ENCODE measurements around the gene GYS2. TPM values are rescaled to one million over a fixed set of nuclear protein-coding genes. Genes with fewer than 3 reads are reported as not detected.

The GYS2 gene
- total and polyA plus RNA-seq, 2 experiments from 2014 or later, result not detected

DNA sequence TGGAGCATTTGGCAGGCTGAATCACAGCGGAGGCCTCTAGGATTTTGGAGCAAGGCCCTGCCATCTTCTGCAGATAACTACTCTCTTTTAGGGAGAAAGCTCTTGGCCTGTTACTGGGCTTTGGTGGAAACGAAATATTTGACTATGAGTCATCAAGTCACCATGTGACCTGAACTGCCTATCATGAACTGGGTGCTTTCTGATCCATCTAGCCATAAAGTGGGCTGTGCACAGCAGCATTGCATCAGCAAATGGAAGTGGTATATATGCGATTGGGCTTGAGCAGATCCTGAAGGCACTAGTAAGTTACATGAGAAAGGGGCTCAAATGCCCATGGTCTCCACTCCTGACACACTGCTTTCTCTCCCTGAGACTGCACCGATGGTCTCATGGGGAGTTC, 21.1 kb downstream of the GYS2 start:
- in situ Hi-C loops (cut with MboI), result no loop called here
- H3K9me3 ChIP-seq (ENCODE audit: low read depth), result no peaks in the 10 kb centered on the region
- H3K4me3 ChIP-seq, result no peak overlapping the region
- 55 to 65% methylated on average over 4 of the region's 4 CpGs for WGBS, 2 experiments (ENCODE audit: low coverage in 1 of 2, low lambda C conversion rate in 2 of 2, missing lambda C conversion rate in 2 of 2)
- no peaks in the 10 kb centered on the region for H4K20me1 ChIP-seq (ENCODE audit: insufficient read depth)
- no peaks in the 10 kb centered on the region for H3K79me2 ChIP-seq (ENCODE audit: insufficient read depth)
- TF ChIP-seq EZH2phosphoT487 (IDR thresholded peaks at IDR 0.05; ENCODE audit: insufficient read depth, low read depth), result no peak
- TF ChIP-seq EZH2 (IDR thresholded peaks at IDR 0.05; ENCODE audit: insufficient read depth, poor library complexity, severe bottlenecking), result no peak
- H3K9me2 ChIP-seq (ENCODE audit: insufficient read depth), result no peaks in the 10 kb centered on the region
- no peaks in the 10 kb centered on the region; the same call in 1 of the 2 replicates for H3K27me3 ChIP-seq (replicated peaks; ENCODE audit: insufficient read depth)
- no peak overlapping the region for H3K27ac ChIP-seq
- H3F3A ChIP-seq (ENCODE audit: insufficient read depth), result no peaks in the 10 kb centered on the region
- no peak overlapping the region for H3K4me2 ChIP-seq (ENCODE audit: unreplicated experiment)
- no peak overlapping the region for H3K9ac ChIP-seq
- no peaks in the 10 kb centered on the region for H3K36me3 ChIP-seq (ENCODE audit: low read depth)
- no peaks in the 10 kb centered on the region for H3K4me1 ChIP-seq (ENCODE audit: insufficient read depth)
- no peak for DNase-seq
- no peak overlapping the region for H2AFZ ChIP-seq

DNA sequence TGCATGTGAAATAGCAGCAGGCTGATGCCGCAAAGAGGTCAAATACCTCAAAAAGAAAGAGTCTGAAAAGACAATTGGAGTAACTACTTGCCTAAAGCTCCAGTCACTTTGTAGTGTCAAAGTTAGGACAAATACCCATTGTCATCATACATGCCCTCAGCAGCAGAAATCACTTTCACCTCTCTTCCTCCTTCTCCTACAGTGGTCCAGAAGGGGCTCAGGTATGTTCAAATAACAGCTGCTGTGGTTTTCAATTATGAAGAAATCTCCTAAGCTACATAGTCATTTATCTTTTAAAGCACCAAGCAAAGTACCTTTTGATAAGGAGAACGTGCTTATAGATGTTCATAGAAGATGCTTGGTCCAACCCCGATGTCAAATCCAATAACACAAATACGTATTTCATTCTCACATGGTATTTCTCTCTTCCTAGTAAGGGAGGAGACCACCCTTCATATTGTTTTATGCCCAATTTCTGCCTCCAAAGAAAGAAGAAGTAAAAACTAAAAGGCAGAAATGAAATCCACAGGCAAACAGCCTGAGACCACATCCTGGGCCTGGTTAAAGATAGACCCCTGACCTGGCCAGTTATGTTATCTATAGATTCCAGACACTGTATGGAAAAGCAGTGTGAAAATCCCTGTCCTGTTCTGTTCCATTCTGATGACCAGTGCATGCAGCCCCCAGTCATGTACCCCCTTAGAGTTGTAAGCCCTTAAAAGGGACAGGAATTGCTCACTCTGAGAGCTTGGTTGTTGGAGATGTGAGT, 23.7 kb downstream of the GYS2 start:
- Histone ChIP-seq H3K79me2 (ENCODE audit: insufficient read depth) (no peaks in the 10 kb centered on the region), H3F3A (ENCODE audit: insufficient read depth) (no peaks in the 10 kb centered on the region), H3K4me3 (no peak overlapping the region), H3K27me3 (replicated peaks; ENCODE audit: insufficient read depth) (no peaks in the 10 kb centered on the region; the same call in 1 of the 2 replicates), H3K27ac (no peak overlapping the region), H3K36me3 (ENCODE audit: low read depth) (no peaks in the 10 kb centered on the region), H3K4me1 (ENCODE audit: insufficient read depth) (no peaks in the 10 kb centered on the region), H2AFZ (no peak overlapping the region), H3K4me2 (ENCODE audit: unreplicated experiment) (no peak overlapping the region), H3K9ac (no peak overlapping the region), H4K20me1 (ENCODE audit: insufficient read depth) (no peaks in the 10 kb centered on the region), H3K9me2 (ENCODE audit: insufficient read depth) (no peaks in the 10 kb centered on the region), H3K9me3 (ENCODE audit: low read depth) (no peaks in the 10 kb centered on the region)
- no peak for DNase-seq
- 51 to 60% methylated on average over 4 of the region's 4 CpGs for WGBS, 2 experiments (ENCODE audit: low coverage in 1 of 2, low lambda C conversion rate in 2 of 2, missing lambda C conversion rate in 2 of 2)
- no peak for TF ChIP-seq EZH2 (IDR thresholded peaks at IDR 0.05; ENCODE audit: insufficient read depth, poor library complexity, severe bottlenecking)
- in situ Hi-C loops (cut with MboI), result no loop called here

DNA sequence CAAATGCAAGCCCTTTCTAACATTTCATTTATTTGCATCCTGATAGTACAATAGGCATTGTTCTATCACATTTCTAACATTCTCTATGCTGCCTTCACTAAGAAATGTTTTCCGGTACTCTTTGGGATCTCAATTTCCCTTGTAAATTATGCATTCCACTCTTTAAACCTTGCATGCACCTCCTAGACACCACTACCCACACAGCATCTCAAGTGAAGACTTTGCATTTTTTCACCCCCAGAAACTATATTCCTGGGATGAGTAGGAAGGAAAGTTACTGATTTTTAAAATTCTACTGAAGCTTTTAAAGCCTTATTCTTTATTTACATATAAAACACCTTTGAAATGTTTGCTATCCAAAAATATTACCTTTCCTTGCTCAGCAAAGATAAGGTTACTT, 27.1 kb downstream of the GYS2 start:
- TF ChIP-seq EZH2 (IDR thresholded peaks at IDR 0.05; ENCODE audit: insufficient read depth, poor library complexity, severe bottlenecking) (no peak), EZH2phosphoT487 (IDR thresholded peaks at IDR 0.05; ENCODE audit: insufficient read depth, low read depth) (no peak)
- DNase-seq, result no peak
- H2AFZ ChIP-seq, result no peak overlapping the region
- H3K4me2 ChIP-seq (ENCODE audit: unreplicated experiment), result no peak overlapping the region
- H3K36me3 ChIP-seq (ENCODE audit: low read depth), result no peaks in the 10 kb centered on the region
- H3K9me2 ChIP-seq (ENCODE audit: insufficient read depth), result no peaks in the 10 kb centered on the region
- no peaks in the 10 kb centered on the region; the same call in 1 of the 2 replicates for H3K27me3 ChIP-seq (replicated peaks; ENCODE audit: insufficient read depth)
- H4K20me1 ChIP-seq (ENCODE audit: insufficient read depth), result no peaks in the 10 kb centered on the region
- H3K9ac ChIP-seq, result no peak overlapping the region
- H3K9me3 ChIP-seq (ENCODE audit: low read depth), result no peaks in the 10 kb centered on the region
- no peaks in the 10 kb centered on the region for H3F3A ChIP-seq (ENCODE audit: insufficient read depth)
- H3K79me2 ChIP-seq (ENCODE audit: insufficient read depth), result no peaks in the 10 kb centered on the region
- in situ Hi-C loops (cut with MboI), result no loop called here
- WGBS, 2 experiments (ENCODE audit: low coverage in 1 of 2, low lambda C conversion rate in 2 of 2, missing lambda C conversion rate in 2 of 2), result 44 to 46% methylated on average over 1 of the region's 1 CpG
- no peak overlapping the region for H3K27ac ChIP-seq
- H3K4me1 ChIP-seq (ENCODE audit: insufficient read depth), result no peaks in the 10 kb centered on the region
- H3K4me3 ChIP-seq, result no peak overlapping the region

DNA sequence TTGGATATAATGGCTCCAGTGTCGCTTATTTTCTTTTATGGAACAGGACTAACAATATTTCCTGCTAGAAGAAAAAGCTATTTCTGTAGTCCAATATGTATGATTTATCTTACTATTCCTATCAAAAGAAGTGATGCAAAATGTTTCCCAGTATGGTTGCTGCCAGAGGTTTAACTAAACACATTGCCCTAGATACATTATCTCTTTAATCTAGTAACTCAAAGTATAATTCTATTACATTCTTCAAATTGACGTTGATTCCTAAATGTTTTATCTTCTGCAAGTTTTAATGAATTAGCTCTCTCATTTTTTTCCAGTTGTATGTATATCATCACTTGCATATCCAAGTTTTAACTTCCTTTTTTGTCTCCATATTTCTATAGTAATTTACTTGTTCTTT, 28.2 kb downstream of the GYS2 start:
- no peak for TF ChIP-seq EZH2phosphoT487 (IDR thresholded peaks at IDR 0.05; ENCODE audit: insufficient read depth, low read depth)
- TF ChIP-seq EZH2 (IDR thresholded peaks at IDR 0.05; ENCODE audit: insufficient read depth, poor library complexity, severe bottlenecking), result no peak
- no peaks in the 10 kb centered on the region for H4K20me1 ChIP-seq (ENCODE audit: insufficient read depth)
- no peaks in the 10 kb centered on the region for H3K4me1 ChIP-seq (ENCODE audit: insufficient read depth)
- H3K27ac ChIP-seq, result no peak overlapping the region
- H3K27me3 ChIP-seq (replicated peaks; ENCODE audit: insufficient read depth), result no peaks in the 10 kb centered on the region; the same call in 1 of the 2 replicates
- no peaks in the 10 kb centered on the region for H3K9me2 ChIP-seq (ENCODE audit: insufficient read depth)
- no peaks in the 10 kb centered on the region for H3F3A ChIP-seq (ENCODE audit: insufficient read depth)
- H3K9me3 ChIP-seq (ENCODE audit: low read depth), result no peaks in the 10 kb centered on the region
- no peaks in the 10 kb centered on the region for H3K79me2 ChIP-seq (ENCODE audit: insufficient read depth)
- H3K4me3 ChIP-seq, result no peak overlapping the region
- no peak overlapping the region for H2AFZ ChIP-seq
- no peak overlapping the region for H3K9ac ChIP-seq
- no peaks in the 10 kb centered on the region for H3K36me3 ChIP-seq (ENCODE audit: low read depth)
- no peak for DNase-seq
- in situ Hi-C loops (cut with MboI), result no loop called here
- H3K4me2 ChIP-seq (ENCODE audit: unreplicated experiment), result no peak overlapping the region
- 51 to 57% methylated on average over 2 of the region's 2 CpGs for WGBS, 2 experiments (ENCODE audit: low coverage in 1 of 2, low lambda C conversion rate in 2 of 2, missing lambda C conversion rate in 2 of 2)

Measured in GM23248 (cell line).